MV-4-11 (cell line): ENCODE data around the gene SLAIN2.

Experiments used
- DNase-seq: peaks from one replicate; lab custom pipeline; 2025; lab: John Stamatoyannopoulos, UW

Gene SLAIN2

GRCh38 chr4:48370260-48371134 lies 29.2 kb downstream of the SLAIN2 start:
- no peak for DNase-seq

- no peak for DNase-seq
Observed at GRCh38 chr4:48372272-48372671, 30.9 kb downstream of the SLAIN2 start.

GRCh38 chr4:48375651-48376304 lies 34.4 kb downstream of the SLAIN2 start:
- no peak for DNase-seq

- DNase-seq: no peak
Observed at GRCh38 chr4:48379587-48380180, 38.4 kb downstream of the SLAIN2 start.

GRCh38 chr4:48380583-48381167 lies 39.3 kb downstream of the SLAIN2 start:
- DNase-seq: peak; percentile 33

- no peak for DNase-seq
Observed at GRCh38 chr4:48388525-48389154, 47.3 kb downstream of the SLAIN2 start.

- DNase-seq: no peak
Observed at GRCh38 chr4:48396043-48396442, 54.7 kb downstream of the SLAIN2 start.

- no peak for DNase-seq
Observed at GRCh38 chr4:48400416-48400815, 59.1 kb downstream of the SLAIN2 start.

GRCh38 chr4:48403358-48403757 lies 62.0 kb downstream of the SLAIN2 start:
- DNase-seq: no peak

- DNase-seq: peak; percentile 34
Observed at GRCh38 chr4:48403779-48404178, 62.5 kb downstream of the SLAIN2 start.

- DNase-seq: no peak
Observed at GRCh38 chr4:48405924-48406323, 64.6 kb downstream of the SLAIN2 start.

- no peak for DNase-seq
Observed at GRCh38 chr4:48409203-48409602, 67.9 kb downstream of the SLAIN2 start.

GRCh38 chr4:48410812-48411211 lies 69.5 kb downstream of the SLAIN2 start:
- DNase-seq: no peak

- no peak for DNase-seq
Observed at GRCh38 chr4:48420144-48420543, 78.8 kb downstream of the SLAIN2 start.

GRCh38 chr4:48421101-48421500 lies 79.8 kb downstream of the SLAIN2 start:
- no peak for DNase-seq

- DNase-seq: no peak
Observed at GRCh38 chr4:48428926-48429325, 87.6 kb downstream of the SLAIN2 start.

- DNase-seq: no peak
Observed at GRCh38 chr4:48429709-48430474, 88.6 kb downstream of the SLAIN2 start.

GRCh38 chr4:48431401-48431800 lies 90.1 kb downstream of the SLAIN2 start:
- peak; percentile 4 for DNase-seq

- no peak for DNase-seq
Observed at GRCh38 chr4:48432017-48432416, 90.7 kb downstream of the SLAIN2 start.

GRCh38 chr4:48436318-48436717 lies 95.0 kb downstream of the SLAIN2 start:
- DNase-seq: no peak

GRCh38 chr4:48439988-48440387 lies 98.7 kb downstream of the SLAIN2 start:
- DNase-seq: no peak
